ENCODE measurements around the gene PPARA.

DNA sequence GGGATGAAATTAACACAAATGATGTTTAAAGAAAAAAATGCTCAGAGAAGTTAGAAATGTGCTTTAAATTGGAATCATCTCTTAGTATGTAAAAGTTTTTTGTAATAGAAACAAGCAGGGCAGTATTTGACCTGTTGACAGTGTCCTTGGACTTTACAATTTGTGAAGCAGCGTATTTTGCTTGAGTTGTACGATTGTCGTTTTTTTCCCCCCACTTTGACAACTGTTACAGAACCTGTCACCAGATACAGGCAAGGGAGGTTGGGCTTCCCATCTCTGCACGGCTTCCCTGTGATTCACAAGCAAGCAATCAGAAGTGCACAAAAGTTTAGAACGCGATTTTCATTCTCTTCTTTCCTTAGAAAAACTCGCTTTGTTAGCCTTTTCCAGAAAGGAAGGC is 8.9 kb downstream of the PPARA start:
- TF ChIP-seq TAF1 (IDR thresholded peaks at IDR 0.05; ENCODE audit: borderline replicate concordance, low read depth, low read length) (no peak), POLR2A (IDR thresholded peaks at IDR 0.05; ENCODE audit: low read depth, low read length) (no peak), POLR2AphosphoS5 (IDR thresholded peaks at IDR 0.05; ENCODE audit: low read depth, low read length) (no peak)

Data from GM12892 (cell line).